Right renal pelvis (tissue), 4 donors: ENCODE measurements around the gene RNF113B. TPM values are rescaled to one million over a fixed set of nuclear protein-coding genes. Genes with fewer than 3 reads are reported as not detected.
A peak's percentile ranks its signal among the peaks of the same experiment; 100 is the strongest.

Experiments used
- DNase-seq, 4 donors: peaks; one replicate each; pipeline ENCODE4 v3.0.0-alpha.2; 2013; ENCODE audit warnings: low read depth in 4 of 4, low spot score in 3 of 4, missing footprints in 1 of 4
- polyA plus RNA-seq, 4 donors: library from polyadenylated mRNA; unstranded; fragments of 120-200 nt; gene quantifications; one replicate each; pipeline ENCODE4 v1.2.1, GENCODE V29; 2013; ENCODE audit not compliant: insufficient read length in 4 of 4

The RNF113B gene
- polyA plus RNA-seq, 4 donors: 0.04 TPM; not detected in 3

DNA sequence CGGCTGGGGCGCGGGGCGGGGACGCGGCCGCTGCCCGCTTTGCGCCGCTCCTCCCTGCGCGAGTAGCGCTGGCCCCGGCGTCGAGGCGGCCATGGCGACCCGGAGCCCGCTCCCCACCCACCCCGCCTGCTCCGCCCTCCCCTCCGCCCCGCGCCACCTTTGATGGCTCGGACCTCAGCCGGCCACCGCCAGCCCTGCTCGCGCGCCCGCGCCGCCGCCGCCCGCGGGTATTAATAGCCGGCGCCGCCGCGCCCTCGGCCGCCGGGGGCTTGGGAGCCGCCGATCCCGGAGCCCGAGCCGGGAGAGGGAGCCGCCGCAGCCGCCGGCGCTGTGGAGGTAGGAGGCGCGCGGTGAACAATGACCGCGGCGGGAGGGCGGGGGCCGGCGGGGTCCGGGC, 33.9 kb downstream of the RNF113B start:
- no peak for DNase-seq

DNA sequence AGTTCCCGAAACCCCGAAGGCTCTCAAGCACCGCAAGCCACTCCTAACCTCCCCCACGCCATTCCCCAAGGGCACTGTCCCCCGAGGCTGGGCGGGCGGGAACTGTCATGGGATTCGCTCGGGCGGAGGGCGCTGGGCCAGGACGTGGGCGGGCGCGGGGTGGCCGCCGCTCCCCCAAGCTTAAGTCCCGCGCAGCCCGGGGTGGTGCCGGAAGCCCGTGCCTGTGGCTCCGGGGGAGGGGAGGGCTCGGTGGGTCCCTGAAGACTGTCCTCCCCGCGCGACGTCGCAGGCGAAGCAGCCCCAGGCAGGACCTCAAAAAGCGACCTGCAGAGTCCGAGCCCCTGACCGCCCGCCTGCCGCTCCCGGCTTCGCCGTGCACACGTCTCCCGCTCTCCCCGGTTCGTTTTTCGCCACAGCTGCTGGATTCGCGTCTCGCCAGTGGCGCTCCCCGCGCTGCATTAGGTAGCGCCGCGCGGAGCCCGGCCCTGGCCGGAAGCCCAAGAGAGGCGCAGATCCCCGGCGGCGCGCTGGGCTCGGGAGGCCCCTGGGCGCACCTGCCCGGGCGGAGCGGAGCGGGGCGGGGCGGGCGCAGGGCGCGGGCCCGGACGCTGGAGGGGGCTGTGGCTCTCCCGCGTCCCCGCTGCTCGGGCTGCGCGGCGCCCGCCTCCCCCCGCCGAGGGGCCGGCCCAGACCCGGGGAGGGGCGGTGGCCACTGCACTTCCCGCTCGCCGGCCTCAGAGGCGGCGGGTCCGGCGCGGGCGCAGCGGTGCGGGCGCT, 34.5 kb downstream of the RNF113B start, which contains the start of gene FARP1:
FARP1 (plus strand) TSS at position 715 of the 777 bp plus-strand sequence. CDS start 70,149 bp downstream, outside the sequence.
- DNase-seq: peak; percentile 62 to 75 (median 68)

DNA sequence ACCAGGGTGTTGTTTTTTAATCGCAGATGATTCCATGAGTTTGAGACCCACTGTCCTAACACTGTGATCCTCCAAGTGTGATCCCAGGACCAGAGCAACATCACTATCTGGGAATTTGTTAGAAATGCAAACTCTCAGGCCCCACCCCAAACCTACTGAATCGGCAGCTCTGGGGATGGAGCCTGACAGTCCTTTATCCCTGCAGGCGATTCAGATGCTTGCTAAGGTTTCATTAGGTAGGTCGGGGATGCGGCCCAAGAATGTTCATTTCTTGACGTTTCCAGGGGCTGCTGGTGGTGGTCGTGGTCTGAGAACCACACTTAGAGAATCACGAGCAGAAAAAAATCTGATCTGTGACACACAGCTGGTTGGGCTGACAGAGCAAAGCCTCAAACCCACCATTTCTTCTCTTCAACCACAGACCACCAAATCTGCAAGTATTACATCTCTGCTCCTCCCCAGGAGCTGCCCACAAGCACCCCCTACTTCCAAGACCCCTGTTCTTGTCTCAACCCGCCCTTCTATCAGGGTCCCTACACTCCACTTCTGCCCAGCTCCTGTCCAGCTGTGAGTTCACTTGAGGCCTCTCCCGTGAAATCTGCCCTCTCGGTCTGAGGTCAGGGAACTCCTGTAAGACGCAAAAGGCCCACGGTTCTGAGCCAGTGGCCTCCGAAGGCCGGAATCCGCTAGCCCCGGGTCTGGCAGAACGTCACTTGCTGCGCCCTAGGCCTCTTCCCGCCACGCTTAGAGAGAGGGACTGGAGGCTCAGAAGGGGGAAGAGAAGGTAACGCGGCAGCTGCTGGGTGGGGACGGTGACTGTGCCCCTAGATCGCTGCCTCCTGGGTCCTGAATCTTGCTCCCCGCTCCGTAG, 35.3 kb downstream of the RNF113B start:
- DNase-seq: no peak

DNA sequence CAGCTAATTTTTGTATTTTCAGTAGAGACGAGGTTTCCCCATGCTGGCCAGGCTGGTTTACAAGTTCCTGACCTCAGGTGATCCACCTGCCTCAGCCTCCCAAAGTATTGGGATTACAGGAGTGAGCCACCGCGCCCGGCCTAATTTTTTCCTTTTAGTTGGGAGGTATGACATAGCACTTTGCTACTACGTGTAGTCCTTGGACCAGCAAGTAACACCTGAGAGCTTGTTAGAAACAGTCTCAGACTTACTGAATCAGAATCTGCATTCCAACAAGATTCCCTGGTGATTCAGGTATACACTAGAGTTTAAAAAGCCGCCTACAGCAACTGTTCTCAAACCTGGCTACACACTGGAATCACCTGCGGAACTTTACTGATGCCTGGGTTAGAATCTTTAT, 36.0 kb downstream of the RNF113B start:
- DNase-seq: no peak

DNA sequence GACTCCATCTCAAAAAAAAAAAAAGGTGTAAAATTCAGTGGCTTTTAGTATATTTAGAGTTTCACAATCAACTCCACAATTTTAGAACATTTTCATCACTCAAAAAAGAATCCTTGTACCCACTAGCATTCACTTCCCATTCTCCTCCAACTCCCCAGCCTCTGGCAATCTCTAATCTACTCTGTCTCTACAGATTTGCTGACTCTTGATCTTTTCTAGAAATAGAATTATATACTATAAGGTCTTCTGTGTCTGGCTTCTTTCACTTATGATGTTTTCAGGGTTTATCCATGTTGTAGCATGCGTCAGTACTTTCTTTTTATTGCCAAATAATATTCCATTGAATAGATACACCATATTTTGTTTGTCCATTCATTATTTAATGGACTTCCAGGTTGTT, 42.2 kb downstream of the RNF113B start:
- DNase-seq: no peak

DNA sequence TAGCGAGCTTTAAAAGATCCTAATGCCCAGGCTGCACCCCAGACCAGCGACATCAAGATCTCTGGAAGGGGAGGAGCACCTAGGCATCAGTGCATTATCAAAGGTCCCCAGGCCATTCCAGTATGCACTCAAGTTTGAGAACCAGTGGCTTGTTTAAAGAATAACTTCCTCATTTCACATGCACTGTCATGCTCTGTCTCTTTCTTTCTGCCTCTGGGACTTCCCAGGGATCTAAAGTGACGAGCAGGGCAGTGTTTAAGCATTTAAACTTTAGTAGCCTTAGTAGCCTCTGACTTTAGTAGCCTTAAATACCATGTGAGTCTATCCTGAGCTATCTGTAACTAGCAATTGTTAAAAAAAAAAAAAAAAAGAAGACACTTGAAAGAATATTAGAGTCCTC, 43.1 kb downstream of the RNF113B start:
- no peak for DNase-seq

DNA sequence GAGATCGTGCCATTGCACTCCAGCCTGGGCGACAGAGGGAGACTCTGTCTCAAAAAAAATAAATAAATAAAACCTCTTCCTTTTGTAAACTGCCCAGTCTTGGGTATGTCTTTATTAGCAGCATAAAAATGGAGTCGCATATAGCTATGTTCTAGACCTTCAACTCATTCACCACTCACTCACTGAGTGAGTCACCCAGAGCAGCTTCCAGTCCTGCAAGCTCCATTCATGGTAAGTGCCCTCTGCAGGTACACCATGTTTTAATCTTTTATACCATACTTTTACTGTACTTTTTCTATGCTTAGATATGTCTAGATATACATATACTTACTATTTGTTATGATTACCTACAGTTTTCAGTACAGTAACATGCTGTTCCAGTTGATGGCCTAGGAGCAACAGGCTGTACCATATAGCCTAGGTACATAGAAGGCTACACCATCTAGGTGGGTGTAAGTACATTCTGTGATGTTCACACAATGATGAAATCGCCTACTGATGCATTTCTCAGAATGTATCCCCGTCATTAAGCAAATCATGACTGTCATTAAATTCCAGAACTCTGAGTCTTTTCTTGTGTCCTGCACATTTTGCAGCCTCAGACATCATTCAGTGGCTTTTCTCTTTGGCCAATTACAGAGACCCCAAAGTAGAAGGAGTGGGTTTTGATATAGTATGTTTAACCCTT, 47.9 kb downstream of the RNF113B start:
- no peak for DNase-seq

Other genes with a start within 250 kb of the RNF113B start
- gene IPO5, start 223.6 kb downstream of the RNF113B start, polyA plus RNA-seq: 100 to 1,000 TPM; 160 to 180 (median 178) TPM
- 100 to 1,000 TPM; 244 to 270 (median 266) TPM for gene FARP1, start 34.2 kb downstream of the RNF113B start, polyA plus RNA-seq